ENCODE data around the gene YEATS2. TPM values are rescaled to one million over a fixed set of nuclear protein-coding genes. Genes with fewer than 3 reads are reported as not detected.

Gene YEATS2
- total RNA-seq, 1 donor, result 40.9 TPM

DNA sequence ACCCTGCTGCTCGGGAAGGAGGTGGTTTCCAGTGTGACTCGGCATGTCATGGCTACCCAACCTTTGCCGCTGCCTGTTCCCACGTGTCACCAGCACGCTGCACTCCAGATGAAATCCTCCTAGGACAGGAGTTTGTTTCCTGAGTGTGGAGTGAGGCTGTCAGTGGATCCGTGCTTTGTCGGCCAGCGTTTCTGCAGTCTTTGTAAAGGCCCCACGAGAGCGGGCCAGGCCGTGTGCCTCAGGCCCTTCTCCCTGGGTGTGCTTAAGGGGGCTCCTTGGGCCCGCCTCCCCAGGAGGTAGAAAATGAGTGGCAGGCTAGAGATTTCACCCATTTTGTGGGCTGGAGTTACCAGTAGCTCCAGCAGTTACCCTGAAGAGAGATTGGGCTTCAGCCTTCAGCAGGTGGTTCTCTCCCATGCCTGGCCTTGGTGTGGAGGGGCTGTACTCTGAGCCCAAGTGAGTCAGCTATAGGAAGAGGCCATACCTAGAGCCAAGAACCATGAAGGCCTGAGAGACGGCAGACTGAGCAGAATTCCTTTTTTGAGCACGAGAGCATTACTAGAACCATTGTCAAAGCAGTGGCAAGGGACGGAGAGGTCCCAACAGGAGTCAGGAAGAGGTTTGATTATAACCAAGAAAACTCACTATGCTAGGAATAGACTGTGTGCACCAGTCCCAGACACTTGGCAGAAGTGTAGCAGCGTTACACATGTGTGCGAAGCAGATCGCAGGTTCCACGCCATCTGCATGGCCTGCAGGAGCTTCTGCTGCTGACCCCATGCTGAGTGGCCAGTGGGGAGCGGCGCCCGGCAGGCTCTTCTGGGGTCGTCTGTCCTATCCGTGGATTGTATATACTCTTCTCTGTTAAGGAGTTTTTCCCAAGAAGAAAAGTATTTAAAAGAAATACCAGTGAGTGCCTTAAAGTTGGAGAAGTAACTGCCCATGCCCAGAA, 113.3 kb downstream of the YEATS2 start:
- DNase-seq (ENCODE audit: low read depth in 2 of 3, low spot score in 2 of 3), result no peak

DNA sequence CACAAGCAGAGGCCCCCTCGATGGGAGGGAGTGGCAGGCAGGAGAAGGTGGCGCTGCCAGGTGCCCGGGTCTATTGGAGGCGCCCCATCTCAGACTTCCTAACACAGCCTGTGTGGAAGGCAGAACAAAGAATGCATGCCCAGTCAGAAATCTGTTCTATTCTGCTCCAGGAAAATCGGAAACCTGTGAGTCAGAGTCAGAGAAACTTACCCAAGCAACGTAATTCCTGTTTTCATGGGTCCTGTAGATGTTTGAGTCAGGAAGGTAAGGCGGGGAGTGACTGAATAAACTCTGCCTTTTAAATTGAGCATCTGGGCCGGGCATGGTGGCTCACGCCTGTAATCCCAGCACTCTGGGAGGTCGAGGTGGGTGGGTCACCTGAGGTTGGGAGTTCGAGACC, 114.0 kb downstream of the YEATS2 start:
- no peak for DNase-seq (ENCODE audit: low read depth in 2 of 3, low spot score in 2 of 3)

DNA sequence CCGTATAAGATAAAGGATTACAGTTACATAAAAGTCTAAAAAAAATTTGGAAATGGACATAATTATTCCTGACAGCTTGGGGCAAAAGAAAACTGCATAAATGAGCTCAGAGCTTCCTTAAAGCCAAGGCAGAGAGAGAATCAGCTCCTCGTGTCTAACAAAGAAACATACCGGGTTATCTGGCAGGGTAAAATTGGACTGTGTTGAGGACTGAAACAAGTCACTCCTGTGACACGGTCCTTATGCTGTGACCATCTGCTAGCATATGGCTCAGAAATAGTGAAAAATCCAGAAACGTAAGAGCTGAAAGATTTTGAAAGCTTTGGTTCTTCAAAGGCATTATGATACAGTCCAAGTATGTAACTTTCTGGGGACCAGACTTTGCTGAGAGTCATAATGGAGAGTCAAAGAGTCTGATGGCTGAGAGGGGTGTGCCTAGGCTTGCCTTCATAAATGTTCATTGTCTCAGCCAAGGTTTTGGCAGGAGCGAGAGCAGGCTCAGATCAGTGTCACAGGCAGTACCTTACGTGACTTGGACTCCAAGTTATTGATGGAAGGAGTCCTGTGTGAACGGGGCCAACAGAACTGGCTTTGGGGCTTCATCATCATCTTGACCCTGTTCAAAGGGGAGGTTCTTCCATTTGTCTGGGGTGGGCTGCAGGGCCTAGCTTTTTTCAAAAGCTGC, 115.3 kb downstream of the YEATS2 start:
- DNase-seq (ENCODE audit: low read depth in 2 of 3, low spot score in 2 of 3), result no peak

DNA sequence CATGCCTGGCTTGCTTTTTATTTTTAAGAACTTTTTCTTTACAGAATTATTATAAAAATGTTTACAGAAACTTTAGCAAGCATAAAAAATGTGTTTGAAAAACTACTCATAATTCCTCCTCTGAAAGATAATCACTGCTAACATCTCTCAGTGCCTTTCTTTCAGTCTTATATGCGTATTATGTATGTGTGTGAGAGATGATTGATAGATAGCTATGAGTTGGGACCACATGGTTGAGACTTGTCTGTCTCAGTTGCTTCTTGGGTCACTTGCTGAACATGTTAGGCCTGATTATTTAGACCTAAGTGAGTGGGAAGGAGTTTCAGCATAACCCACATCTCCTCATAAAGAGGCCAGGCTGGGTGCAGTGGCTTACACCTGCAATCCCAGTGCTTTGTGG, 116.6 kb downstream of the YEATS2 start:
- no peak for DNase-seq (ENCODE audit: low read depth in 2 of 3, low spot score in 2 of 3)

DNA sequence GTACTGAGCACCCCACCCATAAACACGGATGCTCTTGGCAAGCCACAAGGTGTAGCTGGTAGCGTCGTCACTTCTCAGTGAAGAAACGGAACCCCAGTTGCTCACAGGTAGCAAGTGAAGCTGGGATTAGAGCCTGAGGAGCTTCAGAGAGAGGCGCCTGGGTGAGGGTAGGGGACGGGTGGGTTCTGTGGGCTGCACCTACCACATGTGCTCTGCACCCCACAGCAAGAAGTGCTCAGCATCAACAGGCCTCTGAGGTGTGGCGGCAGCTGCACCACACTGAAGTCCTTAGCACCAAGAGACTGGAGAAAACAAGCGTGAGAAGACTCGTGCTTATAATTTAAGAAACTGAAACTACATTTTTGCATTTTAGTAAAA, 118.0 kb downstream of the YEATS2 start:
- no peak for DNase-seq (ENCODE audit: low read depth in 2 of 3, low spot score in 2 of 3)

DNA sequence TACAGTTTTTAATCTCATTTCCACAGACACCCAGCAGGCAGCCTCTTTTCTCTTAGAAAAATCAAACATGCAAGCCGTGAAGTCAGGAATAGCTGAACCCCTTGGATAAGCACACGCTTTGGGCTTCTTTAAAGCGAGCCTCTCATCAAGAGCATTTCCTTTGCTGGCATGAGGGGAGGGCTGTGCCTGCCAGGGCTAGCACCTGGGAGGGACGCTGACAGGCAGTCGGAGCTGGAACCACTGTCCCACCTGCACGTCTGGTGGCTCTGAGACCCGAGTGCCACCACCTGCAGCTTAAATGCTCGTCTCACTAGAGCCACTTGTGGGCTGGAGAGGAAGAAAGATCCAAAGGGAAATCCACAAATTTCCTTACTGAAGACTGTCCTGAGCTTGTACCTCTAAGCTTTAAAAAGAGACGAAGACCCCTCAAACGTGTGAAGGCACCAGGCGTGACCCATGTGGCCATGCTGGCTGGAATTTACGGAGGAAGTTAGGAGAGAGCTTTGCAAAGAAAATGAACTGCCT, 118.4 kb downstream of the YEATS2 start:
- DNase-seq (ENCODE audit: low read depth in 2 of 3, low spot score in 2 of 3), result no peak

DNA sequence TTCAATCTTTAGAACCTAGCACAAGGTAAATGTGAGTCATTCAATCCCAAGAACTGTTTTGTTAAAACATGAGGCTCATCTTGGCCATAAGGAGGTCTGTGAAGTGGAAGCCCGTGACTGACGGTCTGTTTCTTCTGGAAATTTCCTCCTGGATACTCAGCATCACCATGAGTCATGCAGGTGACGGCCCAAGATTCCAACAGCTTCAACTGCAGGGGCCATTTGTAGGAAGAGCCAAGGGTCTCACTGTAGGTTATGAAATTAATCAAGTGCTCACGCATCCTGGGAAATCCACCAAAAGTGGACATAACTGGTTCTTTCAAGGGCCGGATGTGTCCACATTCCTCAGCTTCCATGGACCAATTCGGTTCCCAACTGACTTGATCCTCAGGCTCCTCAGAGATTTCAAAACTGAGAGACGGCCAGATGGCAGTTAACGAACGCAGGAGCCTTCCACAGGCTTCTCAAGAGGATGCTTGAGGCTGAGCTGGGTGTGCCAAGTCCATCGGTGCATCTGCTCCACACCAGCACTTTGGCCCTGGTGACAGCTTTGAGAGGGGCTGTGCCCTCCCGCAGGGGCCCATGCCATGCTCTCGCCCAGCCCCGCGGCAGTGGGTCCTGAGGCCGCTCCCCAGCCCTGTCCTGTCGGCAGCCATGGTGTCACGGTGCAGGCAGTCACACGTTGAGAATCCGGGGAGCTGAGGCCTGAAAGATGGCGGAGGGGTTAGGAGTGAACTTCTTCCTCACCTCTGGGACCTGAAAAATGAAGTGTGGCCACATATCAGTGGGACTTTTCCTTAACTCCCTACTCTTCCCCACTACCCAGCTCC, 119.3 kb downstream of the YEATS2 start:
- no peak for DNase-seq (ENCODE audit: low read depth in 2 of 3, low spot score in 2 of 3)

DNA sequence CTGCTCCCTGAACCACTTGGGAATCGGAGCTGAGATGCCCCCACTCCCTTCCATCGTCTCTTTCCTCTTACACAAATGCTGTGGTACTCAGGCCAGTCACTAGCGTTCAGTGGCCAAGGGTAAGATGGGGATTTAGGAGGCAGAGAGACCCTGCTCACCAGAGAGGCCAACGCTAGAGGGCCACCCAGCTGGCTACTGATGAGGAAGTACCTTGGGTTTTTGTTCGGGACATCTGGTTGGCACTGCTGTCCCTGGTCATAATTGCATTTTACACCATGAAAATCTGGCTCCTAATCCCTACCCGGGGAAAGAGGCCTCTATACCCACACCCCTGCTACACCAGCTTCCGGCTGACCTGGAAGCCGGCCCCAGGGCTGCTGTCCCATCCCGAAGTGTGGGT, 120.0 kb downstream of the YEATS2 start:
- DNase-seq (ENCODE audit: low read depth in 2 of 3, low spot score in 2 of 3), result no peak

DNA sequence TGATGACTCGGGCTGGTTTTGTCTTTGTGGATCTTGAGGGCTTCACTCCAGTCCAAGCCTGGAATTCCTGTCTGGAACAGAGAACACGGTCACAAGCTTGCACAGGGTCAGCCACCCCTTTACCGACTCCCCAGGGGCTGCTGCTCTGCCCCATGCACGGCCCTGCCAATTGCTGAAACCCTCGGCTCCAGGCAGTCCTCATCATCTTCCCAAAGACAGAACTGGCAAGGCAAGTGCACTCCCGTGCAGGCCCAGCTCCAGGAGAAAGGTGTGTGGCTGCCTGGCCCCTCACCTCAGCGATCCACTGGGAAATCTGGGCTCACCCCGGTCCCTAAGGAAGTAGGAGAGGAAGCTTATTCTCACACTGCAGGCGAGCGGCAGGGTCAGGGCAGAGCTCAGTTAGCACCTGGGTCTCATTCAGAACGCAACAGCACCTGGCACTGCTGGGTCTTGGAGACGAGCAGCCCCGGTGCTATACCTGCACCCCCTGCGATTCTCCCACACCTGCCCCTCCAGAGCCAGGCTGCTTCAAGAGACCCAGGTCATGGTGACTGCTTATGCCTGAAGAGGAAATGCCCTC, 120.5 kb downstream of the YEATS2 start:
- DNase-seq (ENCODE audit: low read depth in 2 of 3, low spot score in 2 of 3), result no peak

DNA sequence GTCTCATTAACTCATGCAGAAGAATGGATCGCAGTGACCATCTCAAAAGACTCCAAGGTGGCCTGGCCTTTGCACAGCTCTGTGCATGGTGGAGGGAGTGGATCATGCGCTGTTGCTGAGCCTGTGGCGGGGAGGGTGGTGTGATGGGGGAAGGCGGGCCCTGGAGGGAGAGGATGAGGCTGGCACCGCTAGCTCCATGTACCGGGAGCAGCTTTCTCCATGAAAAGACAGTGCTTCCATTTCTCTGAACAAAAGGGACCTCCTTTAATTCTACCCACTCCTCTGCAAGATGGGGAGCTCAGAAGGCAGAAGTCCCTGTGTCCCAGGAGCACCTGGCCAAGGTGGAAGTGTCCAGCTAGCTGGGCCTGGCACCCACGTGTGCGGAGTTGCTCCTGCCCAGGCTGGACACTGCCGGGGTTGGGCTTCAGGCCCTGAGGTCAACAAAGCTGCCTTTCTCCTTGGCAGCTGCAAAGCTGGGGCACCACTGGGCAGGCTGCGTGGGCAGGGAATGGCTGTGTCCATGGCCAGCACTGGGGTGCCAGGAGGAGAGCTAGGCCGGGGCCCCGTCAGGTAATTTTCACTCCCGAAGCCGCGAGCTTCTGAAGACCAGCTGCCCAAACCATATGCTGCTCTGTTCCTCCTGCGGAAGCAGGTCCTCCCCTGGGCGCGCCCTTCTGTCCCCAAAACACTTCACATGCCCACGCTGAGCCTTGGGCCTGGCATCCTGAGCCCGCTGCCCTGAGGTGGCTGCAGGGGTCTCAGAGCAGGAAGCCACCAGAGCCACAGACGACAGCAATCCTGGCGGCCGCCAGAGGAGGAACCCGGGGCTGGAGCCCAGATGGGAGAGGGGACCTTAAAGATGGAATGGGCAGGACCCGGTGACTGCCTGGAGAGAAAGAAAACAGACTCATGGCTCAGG, 121.4 kb downstream of the YEATS2 start:
- DNase-seq (ENCODE audit: low read depth in 2 of 3, low spot score in 2 of 3), result no peak

DNA sequence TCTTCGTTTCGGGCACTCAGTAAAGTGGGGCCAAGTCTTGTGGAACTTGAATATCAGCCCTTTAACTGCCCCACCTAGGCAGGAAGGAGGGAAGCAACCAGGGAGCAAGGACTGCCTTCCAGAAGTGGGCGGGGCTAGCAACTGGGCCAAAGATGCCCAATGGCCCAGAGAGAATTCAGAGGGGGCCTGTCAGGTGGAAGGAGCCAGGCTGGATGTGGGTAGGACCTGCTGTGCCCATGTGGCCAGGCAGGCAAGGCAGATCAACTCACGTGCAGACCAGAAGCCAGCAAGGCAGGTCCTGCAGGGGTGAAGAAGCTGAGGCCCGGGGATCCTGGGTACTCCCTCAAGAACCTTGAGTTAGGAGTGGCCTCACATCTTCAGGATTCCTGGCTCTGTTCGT, 122.2 kb downstream of the YEATS2 start:
- DNase-seq (ENCODE audit: low read depth in 2 of 3, low spot score in 2 of 3), result no peak

DNA sequence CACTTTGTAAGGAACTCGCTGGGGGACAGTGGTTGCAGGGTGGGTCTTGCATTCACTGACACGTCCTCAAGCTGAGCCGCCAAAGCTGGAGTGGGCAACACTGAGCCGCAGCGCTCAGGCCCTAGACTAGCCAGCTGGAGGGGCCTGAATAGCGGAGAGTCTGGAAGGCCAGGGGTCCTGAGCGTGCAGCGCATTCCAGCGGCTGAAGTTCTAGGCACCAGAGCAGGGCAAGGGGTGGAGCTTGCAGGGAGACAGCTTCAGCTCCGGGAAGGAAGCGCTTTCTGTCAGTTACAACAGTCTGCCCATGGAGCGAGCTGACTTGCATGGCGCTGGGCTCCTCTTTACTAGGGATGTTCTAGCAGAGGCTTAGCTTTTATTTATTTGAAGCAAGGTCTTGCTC, 125.0 kb downstream of the YEATS2 start:
- no peak for DNase-seq (ENCODE audit: low read depth in 2 of 3, low spot score in 2 of 3)

DNA sequence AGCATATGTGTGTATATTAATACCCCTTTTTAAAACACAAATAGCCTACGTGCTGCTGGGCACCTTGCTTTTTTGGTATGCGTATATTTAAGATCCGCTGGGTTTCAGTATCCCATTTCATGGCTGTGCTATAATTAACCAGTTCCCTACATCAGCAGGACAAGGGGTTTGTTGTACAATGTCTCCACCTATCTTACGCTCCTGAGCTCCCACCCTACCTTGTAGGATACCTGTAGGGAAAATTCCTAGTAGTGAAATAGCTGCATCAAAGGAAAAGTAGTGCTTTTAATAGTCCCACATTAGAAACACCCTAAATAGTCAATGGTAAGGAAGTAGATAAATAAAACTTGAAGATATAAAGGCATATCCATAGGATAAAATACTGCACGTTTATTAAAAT, 126.4 kb downstream of the YEATS2 start:
- DNase-seq (ENCODE audit: low read depth in 2 of 3, low spot score in 2 of 3), result no peak

DNA sequence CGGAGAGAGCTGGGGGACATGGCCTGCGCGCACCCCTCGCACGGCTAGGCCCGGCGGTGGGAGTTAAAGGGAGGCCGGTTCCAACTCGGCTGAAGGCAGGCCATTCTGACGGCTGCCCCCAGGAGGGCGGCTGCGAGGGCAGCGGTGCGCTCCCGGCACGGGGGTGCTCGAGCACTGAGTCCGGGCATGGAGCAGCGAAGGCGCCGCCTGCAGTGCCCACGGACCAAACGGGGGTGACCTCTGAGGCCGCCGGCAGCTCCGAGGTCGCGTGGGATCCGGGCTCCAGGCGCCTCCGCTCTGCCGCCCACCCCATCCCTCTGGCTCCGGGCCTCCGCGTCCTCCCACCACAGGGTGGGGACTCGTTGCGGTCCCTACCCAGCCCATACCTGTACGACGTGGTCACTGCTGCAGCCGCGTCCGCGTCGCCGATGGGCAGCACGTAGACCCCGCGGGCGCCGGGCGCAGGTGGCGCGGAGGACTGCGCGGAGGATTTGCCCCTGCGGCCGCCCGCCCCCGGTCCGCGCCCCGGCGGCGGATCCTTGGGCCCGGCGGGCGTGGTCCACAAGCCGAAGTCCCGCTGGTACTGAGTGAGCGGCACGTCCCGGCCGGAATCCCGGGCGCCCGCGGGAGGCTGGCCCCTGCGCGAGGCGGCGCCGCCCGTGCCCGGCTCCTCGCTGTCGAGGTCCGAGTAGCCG, 127.3 kb downstream of the YEATS2 start:
- peak in 1 of 3 donors; percentile 14 for DNase-seq (ENCODE audit: low read depth in 2 of 3, low spot score in 2 of 3)

DNA sequence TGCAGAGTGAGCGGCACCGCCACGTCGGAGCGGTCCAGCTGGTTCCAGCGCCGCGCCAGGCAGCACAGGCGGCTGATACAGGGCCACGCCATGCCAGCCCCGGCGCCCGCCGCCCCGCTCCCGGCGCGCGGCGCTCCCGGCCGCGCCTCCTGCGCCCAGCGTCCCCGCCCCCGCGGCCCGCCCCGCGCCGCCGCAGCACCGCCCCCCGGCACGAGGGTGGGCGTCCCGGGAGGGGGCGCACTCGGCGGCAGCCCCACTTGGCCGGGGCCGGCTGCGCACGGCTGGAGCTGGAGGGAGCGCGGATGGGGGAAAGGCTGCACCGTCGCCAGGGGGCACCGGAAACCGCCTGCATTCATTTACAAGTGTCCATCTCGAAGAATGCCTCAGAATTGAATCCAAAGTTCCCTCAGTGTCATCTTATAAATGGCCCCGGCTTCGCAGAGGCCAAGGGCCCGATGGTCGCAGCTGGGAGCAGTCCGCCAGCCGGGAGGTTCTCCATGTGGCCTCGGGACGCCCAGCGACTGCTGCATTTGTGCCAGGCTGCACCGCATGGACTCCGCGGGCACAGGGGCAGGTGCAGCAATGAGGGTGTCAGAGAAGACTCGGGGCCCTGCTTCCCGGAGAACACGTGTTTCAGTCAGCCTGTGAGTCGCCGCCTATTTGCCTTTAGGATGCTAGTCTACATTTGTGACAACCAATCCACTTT, 128.0 kb downstream of the YEATS2 start, which contains the start of gene MAP6D1:
TSS of gene MAP6D1 (minus strand) at position 122 of the 706 bp plus-strand sequence. CDS start at position 92, 30 bp downstream.
- DNase-seq (ENCODE audit: low read depth in 2 of 3, low spot score in 2 of 3), result peak in 2 of 3 donors; percentile 64 to 74

DNA sequence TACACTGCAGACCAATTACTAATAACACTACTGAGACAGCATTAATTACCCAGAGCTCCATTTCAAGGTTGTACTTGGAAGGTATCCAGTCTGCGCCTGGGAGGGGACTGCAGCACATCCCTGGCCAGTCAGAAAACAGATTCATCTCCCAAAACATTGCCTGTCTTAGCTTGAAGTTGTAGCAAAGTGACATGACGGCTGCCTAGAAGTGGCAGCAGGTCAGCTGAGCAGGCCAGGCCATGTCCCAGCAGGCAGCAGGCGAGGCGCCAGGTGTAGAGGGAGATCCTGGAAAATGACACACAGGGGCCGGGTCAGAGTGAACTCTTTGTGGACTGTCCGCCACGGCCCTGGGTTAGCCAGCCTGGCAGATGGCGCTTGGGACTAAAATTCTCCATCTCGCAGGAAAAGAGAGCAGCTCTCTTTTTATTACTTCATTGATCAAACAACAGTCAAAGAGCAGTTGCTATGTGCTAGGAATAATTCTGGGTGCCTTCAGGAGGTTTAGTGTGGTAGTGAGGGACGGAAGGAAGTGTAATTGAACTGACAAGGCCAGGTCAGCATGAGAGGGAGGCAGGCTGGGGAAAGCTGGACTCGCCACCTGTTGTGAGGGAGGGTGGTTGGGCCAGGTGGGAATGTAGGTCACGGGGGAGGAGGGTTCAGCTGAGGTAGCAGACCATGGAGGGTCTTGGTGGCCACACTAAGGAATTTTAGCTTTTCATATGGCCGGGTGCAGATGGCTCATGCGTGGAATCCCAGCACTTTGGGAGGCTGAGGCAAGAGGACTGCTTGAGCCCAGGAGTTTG, 129.1 kb downstream of the YEATS2 start:
- no peak for DNase-seq (ENCODE audit: low read depth in 2 of 3, low spot score in 2 of 3)

DNA sequence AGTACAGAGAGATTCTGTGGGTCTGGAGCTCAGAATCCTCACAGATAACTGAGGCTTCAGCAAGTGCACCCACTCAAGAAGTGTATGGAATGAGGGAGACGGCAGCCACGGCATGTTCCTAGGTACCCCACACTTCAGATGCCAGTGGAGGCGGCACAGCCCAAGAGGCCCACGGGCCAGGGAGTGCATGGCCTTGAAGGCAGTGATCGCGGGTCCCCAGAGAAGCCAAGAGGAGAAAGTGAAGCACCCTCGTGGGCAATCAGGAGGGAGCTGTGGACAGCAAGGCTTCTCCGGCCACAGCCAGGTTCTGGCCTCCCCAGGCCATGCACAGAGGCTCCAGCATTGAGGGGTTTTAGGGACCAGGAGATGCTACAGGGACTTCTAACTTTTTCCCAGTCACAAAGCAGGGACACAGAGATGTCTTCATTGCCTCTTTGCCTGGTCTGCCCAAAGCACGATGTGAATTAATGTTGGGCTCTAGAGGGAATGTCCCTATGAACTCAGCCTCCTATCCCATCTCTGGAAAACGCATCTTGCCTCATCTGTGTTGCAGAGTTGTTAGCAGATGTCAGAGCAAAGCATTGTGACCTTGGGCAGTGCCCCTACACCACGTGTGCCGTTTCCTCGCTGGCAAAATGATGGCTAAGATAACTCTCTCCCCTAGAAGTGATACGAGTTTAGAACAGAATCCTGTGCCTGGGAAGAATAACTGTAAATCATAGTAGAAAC, 130.4 kb downstream of the YEATS2 start:
- no peak for DNase-seq (ENCODE audit: low read depth in 2 of 3, low spot score in 2 of 3)

All from hematopoietic multipotent progenitor cell (in vitro differentiated cells).